H9 (cell line): ENCODE measurements around the gene TNFAIP2. TPM values are rescaled to one million over a fixed set of nuclear protein-coding genes. Genes with fewer than 3 reads are reported as not detected.

Source experiments
- DNase-seq: peaks from one replicate; pipeline ENCODE4 v3.0.0-alpha.2; 2017
- H2AFZ ChIP-seq: one replicate; pipeline ENCODE4 v1.6.1; 2013; ENCODE audit warnings: mild to moderate bottlenecking, low read length, control low read depth, moderate library complexity
- H2AK5ac ChIP-seq: 2 replicates; pipeline ENCODE4 v1.6.1; 2013; ENCODE audit warnings: low read length, control low read depth, mixed read lengths; ENCODE audit not compliant: insufficient read length
- H2BK120ac ChIP-seq: one replicate; pipeline ENCODE4 v1.6.1; 2013; ENCODE audit warnings: low read depth, mild to moderate bottlenecking, low read length, control low read depth, inconsistent platforms; ENCODE audit not compliant: poor library complexity, severe bottlenecking
- H2BK12ac ChIP-seq: 2 replicates; pipeline ENCODE4 v1.6.1; 2013; ENCODE audit warnings: low read length, control low read depth, mixed read lengths, low read depth; ENCODE audit not compliant: insufficient read length
- H2BK15ac ChIP-seq: 2 replicates; pipeline ENCODE4 v1.6.1; 2013; ENCODE audit warnings: low read depth, low read length, control low read depth
- H2BK20ac ChIP-seq: one replicate; pipeline ENCODE4 v1.6.1; 2013; ENCODE audit warnings: low read depth, mild to moderate bottlenecking, low read length, control low read depth, inconsistent platforms; ENCODE audit not compliant: poor library complexity, severe bottlenecking
- H2BK5ac ChIP-seq: 2 replicates; pipeline ENCODE4 v1.6.1; 2013; ENCODE audit warnings: low read length, control low read depth, mixed read lengths; ENCODE audit not compliant: insufficient read length
- H3K14ac ChIP-seq: 2 replicates; pipeline ENCODE4 v1.6.1; 2013; ENCODE audit warnings: low read length, control low read depth; ENCODE audit not compliant: insufficient read depth
- H3K18ac ChIP-seq: 2 replicates; pipeline ENCODE4 v1.6.1; 2013; ENCODE audit warnings: low read depth, mild to moderate bottlenecking, mixed read lengths, low read length, control low read depth; ENCODE audit not compliant: insufficient read length
- H3K23ac ChIP-seq: 2 replicates; pipeline ENCODE4 v1.6.1; 2013; ENCODE audit warnings: low read length, control low read depth, mixed read lengths, low read depth; ENCODE audit not compliant: insufficient read length
- H3K23me2 ChIP-seq: 2 replicates; pipeline ENCODE4 v1.6.1; 2013; ENCODE audit warnings: low read depth, mild to moderate bottlenecking, mixed read lengths, low read length, control low read depth; ENCODE audit not compliant: insufficient read length, poor library complexity, severe bottlenecking
- H3K27ac ChIP-seq: 2 replicates; pipeline ENCODE4 v1.5.1; 2013; ENCODE audit warnings: low read length, control low read depth, mixed read lengths, low read depth; ENCODE audit not compliant: insufficient read length
- H3K27me3 ChIP-seq: 2 replicates; pipeline ENCODE4 v1.6.1; 2013; ENCODE audit warnings: low read length, control low read depth, inconsistent platforms; ENCODE audit not compliant: insufficient read depth
- H3K4ac ChIP-seq: 2 replicates; pipeline ENCODE4 v1.6.1; 2013; ENCODE audit warnings: low read depth, mild to moderate bottlenecking, control low read depth, inconsistent platforms, low read length, moderate library complexity
- H3K4me1 ChIP-seq: 2 replicates; pipeline ENCODE4 v1.6.1; 2013; ENCODE audit warnings: low read length, control low read depth, inconsistent platforms; ENCODE audit not compliant: insufficient read depth
- H3K4me2 ChIP-seq: 2 replicates; pipeline ENCODE4 v1.6.1; 2013; ENCODE audit warnings: low read length, control low read depth, mixed read lengths; ENCODE audit not compliant: insufficient read length, insufficient read depth
- H3K56ac ChIP-seq: 2 replicates; pipeline ENCODE4 v1.6.1; 2013; ENCODE audit warnings: low read depth, mild to moderate bottlenecking, mixed read lengths, low read length, control low read depth; ENCODE audit not compliant: insufficient read length
- H3K79me1 ChIP-seq: 2 replicates; pipeline ENCODE4 v1.6.1; 2013; ENCODE audit warnings: low read depth, mild to moderate bottlenecking, moderate library complexity, low read length, control low read depth, inconsistent platforms; ENCODE audit not compliant: insufficient read depth, poor library complexity, severe bottlenecking
- H3K79me2 ChIP-seq: 2 replicates; pipeline ENCODE4 v1.6.1; 2013; ENCODE audit warnings: low read length, control low read depth, inconsistent platforms; ENCODE audit not compliant: insufficient read depth
- H3K9ac ChIP-seq: 2 replicates; pipeline ENCODE4 v1.6.1; 2013; ENCODE audit warnings: low read length, control low read depth, mixed read lengths; ENCODE audit not compliant: insufficient read length; ENCODE audit errors: extremely low read depth
- H3K9me3 ChIP-seq: one replicate; pipeline ENCODE4 v1.6.1; 2013; ENCODE audit warnings: low read depth, low read length, inconsistent platforms; ENCODE audit not compliant: control insufficient read depth
- H3T11ph ChIP-seq: one replicate; pipeline ENCODE4 v1.6.1; 2013; ENCODE audit warnings: mild to moderate bottlenecking, low read length, control low read depth, inconsistent platforms
- H4K20me1 ChIP-seq: one replicate; pipeline ENCODE4 v1.6.1; 2013; ENCODE audit not compliant: control insufficient read depth, insufficient read length, insufficient read depth
- H4K5ac ChIP-seq: 2 replicates; pipeline ENCODE4 v1.6.1; 2013; ENCODE audit warnings: low read depth, mild to moderate bottlenecking, mixed read lengths, low read length, control low read depth; ENCODE audit not compliant: insufficient read length
- H4K8ac ChIP-seq: replicated peaks from 2 replicates; pipeline ENCODE4 v1.6.1; 2013; ENCODE audit warnings: low read length, control low read depth, mixed read lengths, low read depth; ENCODE audit not compliant: insufficient read length
- H4K91ac ChIP-seq: 2 replicates; pipeline ENCODE4 v1.6.1; 2013; ENCODE audit warnings: low read depth, mild to moderate bottlenecking, moderate library complexity, mixed read lengths, low read length, control low read depth; ENCODE audit not compliant: insufficient read length
- H3K27ac Mint-ChIP-seq, 3 experiments: 2 replicates in 2 of 3; 3 replicates in 1 of 3; pipeline ENCODE4 v1.8.0; 2020 to 2021; ENCODE audit warnings: mixed read lengths in 3 of 3, mild to moderate bottlenecking in 1 of 3, moderate library complexity in 1 of 3
- H3K27me3 Mint-ChIP-seq: 2 replicates; pipeline ENCODE4 v1.8.0; 2021; ENCODE audit warnings: low read depth, mild to moderate bottlenecking, moderate library complexity, mixed read lengths
- H3K36me3 Mint-ChIP-seq, 3 experiments: 2 replicates in 2 of 3; 3 replicates in 1 of 3; pipeline ENCODE4 v1.8.0; 2020 to 2021; ENCODE audit warnings: low read depth in 3 of 3, mixed read lengths in 3 of 3; ENCODE audit not compliant: insufficient read depth in 1 of 3
- H3K4me1 Mint-ChIP-seq, 2 experiments: 2 replicates each; pipeline ENCODE4 v1.8.0; 2020; ENCODE audit warnings: mixed read lengths in 2 of 2
- H3K4me3 Mint-ChIP-seq, 2 experiments: 2 replicates in 1 of 2; 3 replicates in 1 of 2; pipeline ENCODE4 v1.8.0; 2020 to 2021; ENCODE audit warnings: mild to moderate bottlenecking in 2 of 2, mixed read lengths in 2 of 2, moderate library complexity in 1 of 2
- H3K9me3 Mint-ChIP-seq, 2 experiments: 2 replicates in 1 of 2; 3 replicates in 1 of 2; pipeline ENCODE4 v1.8.0; 2020; ENCODE audit warnings: mild to moderate bottlenecking in 2 of 2, mixed read lengths in 2 of 2, moderate library complexity in 1 of 2
- whole genome bisulfite sequencing: extraction: QIAGEN DNeasy Blood & Tissue Kit; methylation state at CpG from one replicate; pipeline ENCODE4 v1.1.7; 2013; ENCODE audit warnings: missing lambda C conversion rate, low lambda C conversion rate, mixed read lengths; ENCODE audit not compliant: insufficient read length; ENCODE audit errors: extremely low coverage; 5-methylcytosine and 5-hydroxymethylcytosine counted together
- total RNA-seq: library from RNA; stranded (reverse); gene quantifications from 2 replicates; pipeline ENCODE4 v1.2.1, GENCODE V29; 2021
- TF ChIP-seq, protein P1 (sequence below): fragments of 200-600 bp; sonication (generic); conservative IDR thresholded peaks from 3 replicates; pipeline ENCODE4 v1.8.0; 2021; ENCODE audit warnings: antibody characterized with exemption, mild to moderate bottlenecking

TNFAIP2 gene
- total RNA-seq, 1 experiment from 2014 or later: 29.3 TPM

DNA sequence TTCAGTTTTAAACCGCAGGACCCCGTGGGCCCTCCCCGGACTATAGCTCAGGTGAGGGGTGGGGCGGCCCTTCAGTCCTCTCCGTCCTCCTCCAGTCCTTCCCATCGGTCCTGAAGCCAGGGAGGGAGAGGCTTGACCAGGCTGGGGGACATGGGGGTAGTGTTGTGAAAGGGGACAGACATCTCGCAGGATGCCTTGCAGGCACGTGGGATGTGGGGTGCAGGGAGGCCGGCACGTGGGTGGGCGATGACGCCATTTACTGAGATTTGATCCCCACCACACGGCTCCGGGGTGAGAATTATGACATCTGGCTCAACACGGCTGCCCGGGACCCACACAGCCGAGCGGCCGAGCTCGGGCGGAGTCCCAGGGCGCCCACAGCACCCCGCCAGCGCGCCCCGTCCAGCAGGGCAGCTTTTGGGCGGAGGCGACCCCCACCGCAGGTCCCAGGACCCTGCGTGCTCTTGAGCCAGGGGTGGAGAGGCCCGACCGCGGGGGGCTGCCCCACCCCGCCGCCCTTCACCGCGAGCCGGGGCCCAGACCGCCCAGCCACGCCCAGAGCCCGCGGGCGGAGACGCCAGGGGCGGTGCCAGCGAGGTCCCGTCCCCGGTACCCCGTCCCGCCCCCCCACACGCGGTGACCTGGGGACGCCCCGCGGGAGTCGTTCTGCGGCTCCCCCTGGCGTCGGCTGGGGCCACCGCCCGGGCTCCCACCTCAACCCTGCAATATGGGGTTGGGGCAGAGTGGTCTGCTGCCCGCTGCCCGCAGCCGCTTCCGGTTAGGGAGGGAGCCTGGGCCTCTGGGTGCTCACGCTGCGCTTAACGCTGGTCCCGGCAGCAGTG is 32.0 kb upstream of the TNFAIP2 start:
- H3K23ac ChIP-seq: no peak overlapping the region

More for the DNA sequence above, 32.0 kb upstream of the TNFAIP2 start:
- Histone ChIP-seq H3K56ac (no peak overlapping the region), H3K27ac (no peak overlapping the region), H2BK120ac (no peak overlapping the region), H3K4me2 (peak overlapping the region; percentile 45), H4K8ac (no peak overlapping the region), H3K4me1 (no peaks in the 10 kb centered on the region; the same call in 1 of the 2 replicates), H3K9me3 (no peaks in the 10 kb centered on the region), H3K23me2 (peaks cover 4% of the 10 kb centered on the region), H2AFZ (no peak overlapping the region), H4K20me1 (no peaks in the 10 kb centered on the region), H2BK20ac (no peak overlapping the region), H3T11ph (no peak overlapping the region), H3K14ac (peak overlapping the region; percentile 12; the same call in 1 of the 2 replicates), H3K79me2 (no peaks in the 10 kb centered on the region), H2BK15ac (no peak overlapping the region), H2BK12ac (no peak overlapping the region), H3K18ac (no peak overlapping the region), H4K5ac (no peak overlapping the region), H3K9ac (no peak overlapping the region), H3K79me1 (no peaks in the 10 kb centered on the region), H3K27me3 (no peaks in the 10 kb centered on the region; the same call in 1 of the 2 replicates), H4K91ac (no peak overlapping the region), H2AK5ac (no peak overlapping the region), H3K4ac (no peak overlapping the region), H2BK5ac (no peak overlapping the region)
- peak overlapping the region; percentile 56 to 73 for H3K4me3 Mint-ChIP-seq
- H3K27ac Mint-ChIP-seq: no peak overlapping the region; a peak in 1 of 7 replicates
- peaks cover 8% of the 10 kb centered on the region for H3K27me3 Mint-ChIP-seq
- no peaks in the 10 kb centered on the region for H3K9me3 Mint-ChIP-seq
- no CpG with 5 or more reads among the region's 69 CpGs for WGBS
- peak; percentile 75 for DNase-seq
- H3K4me1 Mint-ChIP-seq: peaks cover 9 to 25% of the 10 kb centered on the region in 2 experiments
- TF ChIP-seq, protein P1, sequence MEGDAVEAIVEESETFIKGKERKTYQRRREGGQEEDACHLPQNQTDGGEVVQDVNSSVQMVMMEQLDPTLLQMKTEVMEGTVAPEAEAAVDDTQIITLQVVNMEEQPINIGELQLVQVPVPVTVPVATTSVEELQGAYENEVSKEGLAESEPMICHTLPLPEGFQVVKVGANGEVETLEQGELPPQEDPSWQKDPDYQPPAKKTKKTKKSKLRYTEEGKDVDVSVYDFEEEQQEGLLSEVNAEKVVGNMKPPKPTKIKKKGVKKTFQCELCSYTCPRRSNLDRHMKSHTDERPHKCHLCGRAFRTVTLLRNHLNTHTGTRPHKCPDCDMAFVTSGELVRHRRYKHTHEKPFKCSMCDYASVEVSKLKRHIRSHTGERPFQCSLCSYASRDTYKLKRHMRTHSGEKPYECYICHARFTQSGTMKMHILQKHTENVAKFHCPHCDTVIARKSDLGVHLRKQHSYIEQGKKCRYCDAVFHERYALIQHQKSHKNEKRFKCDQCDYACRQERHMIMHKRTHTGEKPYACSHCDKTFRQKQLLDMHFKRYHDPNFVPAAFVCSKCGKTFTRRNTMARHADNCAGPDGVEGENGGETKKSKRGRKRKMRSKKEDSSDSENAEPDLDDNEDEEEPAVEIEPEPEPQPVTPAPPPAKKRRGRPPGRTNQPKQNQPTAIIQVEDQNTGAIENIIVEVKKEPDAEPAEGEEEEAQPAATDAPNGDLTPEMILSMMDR: peak; percentile 60; the same call in 2 of the 3 replicates
- H3K36me3 Mint-ChIP-seq: no peaks in the 10 kb centered on the region
